ENCODE results near the gene STX18. TPM values are rescaled to one million over a fixed set of nuclear protein-coding genes. Genes with fewer than 3 reads are reported as not detected.

The STX18 gene
- total RNA-seq, 4 donors from 2014 or later: 16.1 to 41.9 (median 20.5) TPM

GRCh38 chr4:4409416-4410115 lies 132.3 kb downstream of the STX18 start:
- peaks cover 8% of the 10 kb centered on the region for H3K27me3 ChIP-seq
- no peak overlapping the region for H3K4me3 ChIP-seq
- H3K4me1 ChIP-seq: peaks cover 13% of the 10 kb centered on the region

GRCh38 chr4:4408576-4409335 lies 133.1 kb downstream of the STX18 start:
- Histone ChIP-seq H3K4me1 (peaks cover 13% of the 10 kb centered on the region), H3K27me3 (peaks cover 8% of the 10 kb centered on the region), H3K27ac (no peak overlapping the region), H3K36me3 (peaks cover 8% of the 10 kb centered on the region), H3K9me3 (no peaks in the 10 kb centered on the region), H3K4me3 (no peak overlapping the region)
- no peak for TF ChIP-seq CTCF (IDR thresholded peaks at IDR 0.05)
- TF ChIP-seq POLR2AphosphoS5 (IDR thresholded peaks at IDR 0.05): no peak
- TF ChIP-seq EP300 (IDR thresholded peaks at IDR 0.05): no peak
- TF ChIP-seq POLR2A (IDR thresholded peaks at IDR 0.05): no peak
- 57% methylated on average over 23 of the region's 23 CpGs for WGBS
- DNase-seq (ENCODE audit: low spot score in 2 of 2): no peak

More at GRCh38 chr4:4409416-4410115, 132.3 kb downstream of the STX18 start:
- Histone ChIP-seq H3K36me3 (peaks cover 8% of the 10 kb centered on the region), H3K27ac (no peak overlapping the region), H3K9me3 (no peaks in the 10 kb centered on the region)
- 89% methylated on average over 22 of the region's 23 CpGs for WGBS
- DNase-seq (ENCODE audit: low spot score in 2 of 2): no peak
- TF ChIP-seq POLR2A (IDR thresholded peaks at IDR 0.05) (no peak), POLR2AphosphoS5 (IDR thresholded peaks at IDR 0.05) (no peak), CTCF (IDR thresholded peaks at IDR 0.05) (no peak), EP300 (IDR thresholded peaks at IDR 0.05) (no peak)

- H3K27ac ChIP-seq: no peak overlapping the region
- no peaks in the 10 kb centered on the region for H3K9me3 ChIP-seq
- no peak for TF ChIP-seq POLR2A (IDR thresholded peaks at IDR 0.05)
- TF ChIP-seq EP300 (IDR thresholded peaks at IDR 0.05): no peak
- TF ChIP-seq CTCF (IDR thresholded peaks at IDR 0.05): no peak
- no peak for TF ChIP-seq POLR2AphosphoS5 (IDR thresholded peaks at IDR 0.05)
- H3K4me3 ChIP-seq: no peak overlapping the region
- WGBS: 23% methylated on average over 10 of the region's 13 CpGs
- peaks cover 8% of the 10 kb centered on the region for H3K36me3 ChIP-seq
- H3K4me1 ChIP-seq: peaks cover 13% of the 10 kb centered on the region
- no peak for DNase-seq (ENCODE audit: low spot score in 2 of 2)
- peaks cover 8% of the 10 kb centered on the region for H3K27me3 ChIP-seq
Measured at GRCh38 chr4:4408132-4408523, 133.7 kb downstream of the STX18 start.

GRCh38 chr4:4407299-4408131 lies 134.3 kb downstream of the STX18 start:
- no peaks in the 10 kb centered on the region for H3K9me3 ChIP-seq
- peaks cover 18% of the 10 kb centered on the region for H3K4me1 ChIP-seq
- H3K27me3 ChIP-seq: peaks cover 8% of the 10 kb centered on the region
- WGBS: 90% methylated on average over 11 of the region's 19 CpGs
- peaks cover 8% of the 10 kb centered on the region for H3K36me3 ChIP-seq
- no peak overlapping the region for H3K27ac ChIP-seq
- DNase-seq (ENCODE audit: low spot score in 2 of 2): no peak
- TF ChIP-seq CTCF (IDR thresholded peaks at IDR 0.05): no peak
- TF ChIP-seq POLR2AphosphoS5 (IDR thresholded peaks at IDR 0.05): no peak
- TF ChIP-seq EP300 (IDR thresholded peaks at IDR 0.05): no peak
- no peak for TF ChIP-seq POLR2A (IDR thresholded peaks at IDR 0.05)
- no peak overlapping the region for H3K4me3 ChIP-seq

Measured in suprapubic skin (tissue), 4 donors.